Measurements from ENCODE around the gene MAP7. TPM values are rescaled to one million over a fixed set of nuclear protein-coding genes. Genes with fewer than 3 reads are reported as not detected.

MAP7 gene
- total and polyA plus RNA-seq, 2 of the 13 experiments (the other 11 are each of a cell fraction or from before 2014, with no cell fraction given): 0.04 TPM; not detected in 1

DNA sequence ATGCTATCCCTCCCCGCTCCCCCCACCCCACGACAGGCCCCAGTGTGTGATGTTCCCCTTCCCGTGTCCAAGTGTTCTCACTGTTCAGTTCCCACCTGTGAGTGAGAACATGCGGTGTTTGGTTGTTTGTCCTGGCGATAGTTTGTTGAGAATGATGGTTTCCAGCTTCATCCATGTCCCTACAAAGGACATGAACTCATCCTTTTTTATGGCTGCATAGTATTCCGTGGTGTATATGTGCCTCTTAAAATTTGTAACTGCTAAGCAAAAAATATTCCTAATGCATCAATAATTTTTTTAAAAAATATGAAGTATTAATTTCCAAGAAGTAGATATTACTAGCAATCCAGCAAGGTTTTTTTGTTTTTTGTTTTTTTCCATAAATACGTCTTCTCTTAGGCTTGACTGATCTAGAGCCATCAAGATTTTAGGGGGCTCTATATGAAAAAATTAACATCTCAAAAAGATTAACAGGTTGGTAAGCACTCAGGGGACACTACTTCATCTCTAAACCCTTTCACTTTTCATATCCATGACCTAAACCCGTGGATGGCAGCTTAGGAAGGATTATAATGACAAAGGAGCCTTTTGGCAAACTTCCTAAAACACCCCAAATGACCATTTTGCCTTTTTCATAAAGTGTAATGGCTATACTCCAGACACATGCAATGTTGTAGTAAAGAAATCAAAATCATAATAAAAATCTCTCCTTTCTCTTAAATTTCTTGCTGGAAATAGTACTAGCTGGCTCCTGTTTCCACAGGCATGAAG is 14.2 kb downstream of the MAP7 start:
- H3K9me3 ChIP-seq (ENCODE audit: low read length): no peaks in the 10 kb centered on the region
- intact Hi-C loops (cut with micrococcal nuclease; ENCODE audit: unreplicated experiment): no loop called here
- in situ Hi-C loops (cut with HindIII; ENCODE audit: extremely low pct_ligation_motif_present, low pct_unique_long_range_greater_than_20kb): no loop called here
- H3K27ac ChIP-seq (ENCODE audit: extremely low read length, insufficient read depth, low read length): no peak overlapping the region
- H3K9ac ChIP-seq (ENCODE audit: insufficient read depth, low read depth, low read length): no peak overlapping the region
- 17% methylated on average over 8 of the region's 8 CpGs for WGBS (ENCODE audit: low lambda C conversion rate)
- no peak for TF ChIP-seq MAFK (conservative IDR thresholded peaks at IDR 0.05 in 1 of 2, IDR thresholded peaks at IDR 0.05 in 1 of 2; ENCODE audit: low read length in 2 of 2)
- TF ChIP-seq, protein P1, sequence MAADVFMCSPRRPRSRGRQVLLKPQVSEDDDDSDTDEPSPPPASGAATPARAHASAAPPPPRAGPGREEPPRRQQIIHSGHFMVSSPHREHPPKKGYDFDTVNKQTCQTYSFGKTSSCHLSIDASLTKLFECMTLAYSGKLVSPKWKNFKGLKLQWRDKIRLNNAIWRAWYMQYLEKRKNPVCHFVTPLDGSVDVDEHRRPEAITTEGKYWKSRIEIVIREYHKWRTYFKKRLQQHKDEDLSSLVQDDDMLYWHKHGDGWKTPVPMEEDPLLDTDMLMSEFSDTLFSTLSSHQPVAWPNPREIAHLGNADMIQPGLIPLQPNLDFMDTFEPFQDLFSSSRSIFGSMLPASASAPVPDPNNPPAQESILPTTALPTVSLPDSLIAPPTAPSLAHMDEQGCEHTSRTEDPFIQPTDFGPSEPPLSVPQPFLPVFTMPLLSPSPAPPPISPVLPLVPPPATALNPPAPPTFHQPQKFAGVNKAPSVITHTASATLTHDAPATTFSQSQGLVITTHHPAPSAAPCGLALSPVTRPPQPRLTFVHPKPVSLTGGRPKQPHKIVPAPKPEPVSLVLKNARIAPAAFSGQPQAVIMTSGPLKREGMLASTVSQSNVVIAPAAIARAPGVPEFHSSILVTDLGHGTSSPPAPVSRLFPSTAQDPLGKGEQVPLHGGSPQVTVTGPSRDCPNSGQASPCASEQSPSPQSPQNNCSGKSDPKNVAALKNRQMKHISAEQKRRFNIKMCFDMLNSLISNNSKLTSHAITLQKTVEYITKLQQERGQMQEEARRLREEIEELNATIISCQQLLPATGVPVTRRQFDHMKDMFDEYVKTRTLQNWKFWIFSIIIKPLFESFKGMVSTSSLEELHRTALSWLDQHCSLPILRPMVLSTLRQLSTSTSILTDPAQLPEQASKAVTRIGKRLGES (CRISPR knock-in tag; IDR thresholded peaks at IDR 0.05; ENCODE audit: borderline replicate concordance): no peak
- TF ChIP-seq ZNF780A (CRISPR knock-in tag; IDR thresholded peaks at IDR 0.05): no peak
- TF ChIP-seq, protein P2, sequence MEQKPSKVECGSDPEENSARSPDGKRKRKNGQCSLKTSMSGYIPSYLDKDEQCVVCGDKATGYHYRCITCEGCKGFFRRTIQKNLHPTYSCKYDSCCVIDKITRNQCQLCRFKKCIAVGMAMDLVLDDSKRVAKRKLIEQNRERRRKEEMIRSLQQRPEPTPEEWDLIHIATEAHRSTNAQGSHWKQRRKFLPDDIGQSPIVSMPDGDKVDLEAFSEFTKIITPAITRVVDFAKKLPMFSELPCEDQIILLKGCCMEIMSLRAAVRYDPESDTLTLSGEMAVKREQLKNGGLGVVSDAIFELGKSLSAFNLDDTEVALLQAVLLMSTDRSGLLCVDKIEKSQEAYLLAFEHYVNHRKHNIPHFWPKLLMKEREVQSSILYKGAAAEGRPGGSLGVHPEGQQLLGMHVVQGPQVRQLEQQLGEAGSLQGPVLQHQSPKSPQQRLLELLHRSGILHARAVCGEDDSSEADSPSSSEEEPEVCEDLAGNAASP (CRISPR knock-in tag; IDR thresholded peaks at IDR 0.05; ENCODE audit: borderline replicate concordance): no peak
- TF ChIP-seq, protein P3, sequence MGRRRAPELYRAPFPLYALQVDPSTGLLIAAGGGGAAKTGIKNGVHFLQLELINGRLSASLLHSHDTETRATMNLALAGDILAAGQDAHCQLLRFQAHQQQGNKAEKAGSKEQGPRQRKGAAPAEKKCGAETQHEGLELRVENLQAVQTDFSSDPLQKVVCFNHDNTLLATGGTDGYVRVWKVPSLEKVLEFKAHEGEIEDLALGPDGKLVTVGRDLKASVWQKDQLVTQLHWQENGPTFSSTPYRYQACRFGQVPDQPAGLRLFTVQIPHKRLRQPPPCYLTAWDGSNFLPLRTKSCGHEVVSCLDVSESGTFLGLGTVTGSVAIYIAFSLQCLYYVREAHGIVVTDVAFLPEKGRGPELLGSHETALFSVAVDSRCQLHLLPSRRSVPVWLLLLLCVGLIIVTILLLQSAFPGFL (CRISPR knock-in tag; IDR thresholded peaks at IDR 0.05): no peak
- TF ChIP-seq HCFC1 (IDR thresholded peaks at IDR 0.05; ENCODE audit: low read depth, low read length): no peak
- TF ChIP-seq, protein P4, sequence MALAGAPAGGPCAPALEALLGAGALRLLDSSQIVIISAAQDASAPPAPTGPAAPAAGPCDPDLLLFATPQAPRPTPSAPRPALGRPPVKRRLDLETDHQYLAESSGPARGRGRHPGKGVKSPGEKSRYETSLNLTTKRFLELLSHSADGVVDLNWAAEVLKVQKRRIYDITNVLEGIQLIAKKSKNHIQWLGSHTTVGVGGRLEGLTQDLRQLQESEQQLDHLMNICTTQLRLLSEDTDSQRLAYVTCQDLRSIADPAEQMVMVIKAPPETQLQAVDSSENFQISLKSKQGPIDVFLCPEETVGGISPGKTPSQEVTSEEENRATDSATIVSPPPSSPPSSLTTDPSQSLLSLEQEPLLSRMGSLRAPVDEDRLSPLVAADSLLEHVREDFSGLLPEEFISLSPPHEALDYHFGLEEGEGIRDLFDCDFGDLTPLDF (CRISPR knock-in tag; IDR thresholded peaks at IDR 0.05): no peak
- TF ChIP-seq NCOA2 (CRISPR knock-in tag; IDR thresholded peaks at IDR 0.05): no peak
- ChIA-PET POLR2A (no interaction called here), CTCF (ENCODE audit: low intra/inter-chr PET ratio, low total read pairs) (no interaction called here)
- H3K79me2 ChIP-seq (ENCODE audit: insufficient read depth, low read length): no peaks in the 10 kb centered on the region
- no peak overlapping the region for H2AFZ ChIP-seq (ENCODE audit: low read length)
- no peaks in the 10 kb centered on the region for H3K36me3 ChIP-seq (replicated peaks in 1 of 2; ENCODE audit: control insufficient read depth in 1 of 2, insufficient read depth in 2 of 2, low read length in 2 of 2)
- no peak for DNase-seq (ENCODE audit: low spot score)
- ATAC-seq: no peak
- no TSS peak for BruUV-seq (replicated peaks)
- no peaks in the 10 kb centered on the region for H4K20me1 ChIP-seq (ENCODE audit: insufficient read depth, low read length)
- peaks cover 0 to 13% of the 10 kb centered on the region in 2 experiments; a peak in 2 of 5 replicates for H3K27me3 ChIP-seq (ENCODE audit: control insufficient read depth in 1 of 2, insufficient read depth in 2 of 2, low read length in 2 of 2)
- H3K4me3 ChIP-seq (replicated peaks in 1 of 3; ENCODE audit: insufficient read depth in 1 of 3, low read depth in 2 of 3, low read length in 3 of 3): no peak overlapping the region
- no peaks in the 10 kb centered on the region for H3K4me1 ChIP-seq (ENCODE audit: insufficient read depth, low read length)
- H3K4me2 ChIP-seq (ENCODE audit: low read depth, low read length): no peak overlapping the region
- no peak for FAIRE-seq

All from HepG2 (cell line).